Fibroblast of villous mesenchyme (primary cell): ENCODE results near the gene METTL21C. TPM values are rescaled to one million over a fixed set of nuclear protein-coding genes. Genes with fewer than 3 reads are reported as not detected.

Source experiments
- DNase-seq: peaks from one replicate; pipeline ENCODE4 v3.0.0-alpha.2; 2010; ENCODE audit warnings: low read depth
- H3K4me3 ChIP-seq: 2 replicates; pipeline ENCODE4 v1.5.1; 2011; ENCODE audit warnings: low read depth, mild to moderate bottlenecking, low read length
- total RNA-seq: library from RNA; depleted of rRNA; stranded (reverse); fragments of >200 nt; gene quantifications from 2 replicates; pipeline ENCODE4 v1.2.3, GENCODE V29; 2012
- TF ChIP-seq, protein P1 (sequence below): IDR thresholded peaks from 2 replicates; pipeline ENCODE4 v1.5.1; 2012; ENCODE audit warnings: low read depth, mild to moderate bottlenecking, low read length; ENCODE audit not compliant: insufficient read depth

METTL21C gene
- total RNA-seq, 1 donor = not detected

DNA sequence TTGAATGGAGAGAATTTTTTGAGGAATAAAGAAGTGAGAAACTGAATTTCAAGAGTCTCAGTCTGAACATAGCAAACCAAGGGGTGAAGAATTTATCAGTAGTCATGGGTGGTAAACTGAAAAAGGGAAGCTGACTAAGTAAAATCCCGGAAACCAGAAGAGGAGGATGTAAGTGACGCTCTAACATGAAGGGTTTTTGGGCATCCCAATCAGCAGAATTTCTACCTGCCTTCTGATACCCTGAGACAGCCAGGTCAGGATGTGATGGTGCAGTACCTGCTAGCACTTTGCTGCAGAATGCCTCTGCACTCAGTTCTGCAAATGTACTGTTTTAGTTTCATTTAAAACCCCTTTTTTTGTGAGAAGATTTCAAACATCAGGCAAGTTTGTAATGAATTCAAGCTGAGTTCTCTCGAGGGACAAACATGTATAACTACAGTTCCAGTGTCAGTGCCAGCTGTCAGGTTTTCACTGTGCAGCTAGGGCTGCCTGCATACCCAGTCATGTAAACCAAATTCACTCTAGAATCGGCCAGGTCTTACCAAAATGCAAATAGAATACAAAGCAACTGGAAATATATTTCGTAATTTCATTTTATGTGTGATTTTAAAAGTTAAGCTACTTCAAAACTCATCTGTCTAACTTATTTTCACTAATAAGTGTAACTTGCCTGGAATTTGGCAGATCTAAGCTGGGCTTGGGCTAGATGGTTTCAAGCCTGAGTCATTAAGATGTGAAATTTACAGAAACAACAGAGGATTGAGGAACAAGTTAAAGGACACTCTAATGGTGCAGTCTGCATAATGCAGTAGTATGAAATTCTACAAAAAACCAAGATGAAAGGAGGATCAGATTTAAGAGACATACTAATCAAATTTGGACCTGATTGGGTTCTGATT is 13.8 kb downstream of the METTL21C start:
- TF ChIP-seq, protein P1, sequence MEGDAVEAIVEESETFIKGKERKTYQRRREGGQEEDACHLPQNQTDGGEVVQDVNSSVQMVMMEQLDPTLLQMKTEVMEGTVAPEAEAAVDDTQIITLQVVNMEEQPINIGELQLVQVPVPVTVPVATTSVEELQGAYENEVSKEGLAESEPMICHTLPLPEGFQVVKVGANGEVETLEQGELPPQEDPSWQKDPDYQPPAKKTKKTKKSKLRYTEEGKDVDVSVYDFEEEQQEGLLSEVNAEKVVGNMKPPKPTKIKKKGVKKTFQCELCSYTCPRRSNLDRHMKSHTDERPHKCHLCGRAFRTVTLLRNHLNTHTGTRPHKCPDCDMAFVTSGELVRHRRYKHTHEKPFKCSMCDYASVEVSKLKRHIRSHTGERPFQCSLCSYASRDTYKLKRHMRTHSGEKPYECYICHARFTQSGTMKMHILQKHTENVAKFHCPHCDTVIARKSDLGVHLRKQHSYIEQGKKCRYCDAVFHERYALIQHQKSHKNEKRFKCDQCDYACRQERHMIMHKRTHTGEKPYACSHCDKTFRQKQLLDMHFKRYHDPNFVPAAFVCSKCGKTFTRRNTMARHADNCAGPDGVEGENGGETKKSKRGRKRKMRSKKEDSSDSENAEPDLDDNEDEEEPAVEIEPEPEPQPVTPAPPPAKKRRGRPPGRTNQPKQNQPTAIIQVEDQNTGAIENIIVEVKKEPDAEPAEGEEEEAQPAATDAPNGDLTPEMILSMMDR = no peak
- no peak overlapping the region for H3K4me3 ChIP-seq
- no peak for DNase-seq

DNA sequence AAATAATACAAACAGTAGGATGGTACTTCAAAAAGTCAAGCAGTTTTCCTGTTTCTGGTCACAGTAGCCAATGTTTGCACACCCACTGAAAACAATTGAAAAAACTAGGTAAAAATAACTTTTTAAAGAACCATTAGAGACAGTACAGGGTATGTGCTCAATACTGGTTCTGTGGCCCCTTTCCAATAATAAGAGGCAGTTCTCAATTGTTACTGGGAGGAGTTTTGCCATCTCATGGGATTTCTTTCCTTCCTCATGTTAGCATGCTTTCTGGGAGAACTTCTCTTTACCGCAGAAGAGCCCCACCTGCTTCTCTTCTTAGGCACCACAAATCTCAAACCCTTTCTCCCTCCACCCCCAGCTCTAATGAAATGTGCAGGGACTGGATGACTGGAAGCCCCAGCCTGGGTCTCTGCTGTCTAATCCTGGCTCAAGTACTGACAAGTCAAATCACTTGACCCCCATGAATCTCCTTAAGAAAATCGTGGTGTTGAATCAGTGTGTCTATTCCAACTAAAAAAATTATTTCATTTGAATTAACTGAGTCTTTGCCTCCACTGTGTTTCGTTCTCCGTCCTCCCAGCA is 14.6 kb downstream of the METTL21C start:
- TF ChIP-seq, protein P1 = no peak
- no peak for DNase-seq
- no peak overlapping the region for H3K4me3 ChIP-seq

DNA sequence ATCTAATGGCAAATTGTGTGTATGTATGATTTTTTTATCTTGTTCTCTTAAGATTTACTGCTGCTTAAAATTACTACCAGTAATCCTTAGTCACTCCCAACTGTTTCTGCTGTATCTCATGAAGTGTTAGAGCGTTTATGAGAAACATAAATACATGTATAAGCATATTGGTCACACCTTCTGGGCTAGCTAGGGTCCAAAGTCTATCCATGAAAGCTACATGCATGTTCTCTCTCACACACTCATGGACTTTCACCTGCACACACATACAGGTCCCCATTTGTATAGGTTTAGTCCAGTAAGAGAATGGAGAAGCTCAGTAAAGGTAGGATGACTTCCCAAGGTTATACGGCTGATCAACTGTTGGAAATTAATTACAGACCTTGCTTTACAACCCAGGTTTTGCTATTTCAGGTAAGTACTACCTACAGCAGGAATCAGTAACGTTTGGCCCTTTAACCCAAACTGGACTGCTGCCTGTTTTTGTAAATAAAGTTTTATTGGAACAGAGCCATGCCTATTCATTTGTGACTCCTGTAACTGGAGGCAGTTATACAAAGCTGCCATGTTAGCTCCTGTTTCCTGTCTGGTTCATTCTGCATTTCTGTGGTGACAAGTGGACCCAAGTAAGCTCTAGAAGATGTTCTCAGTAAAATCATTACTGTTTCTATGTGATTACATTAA is 15.3 kb downstream of the METTL21C start:
- TF ChIP-seq, protein P1 = no peak
- H3K4me3 ChIP-seq = no peak overlapping the region
- peak; percentile 44 for DNase-seq

DNA sequence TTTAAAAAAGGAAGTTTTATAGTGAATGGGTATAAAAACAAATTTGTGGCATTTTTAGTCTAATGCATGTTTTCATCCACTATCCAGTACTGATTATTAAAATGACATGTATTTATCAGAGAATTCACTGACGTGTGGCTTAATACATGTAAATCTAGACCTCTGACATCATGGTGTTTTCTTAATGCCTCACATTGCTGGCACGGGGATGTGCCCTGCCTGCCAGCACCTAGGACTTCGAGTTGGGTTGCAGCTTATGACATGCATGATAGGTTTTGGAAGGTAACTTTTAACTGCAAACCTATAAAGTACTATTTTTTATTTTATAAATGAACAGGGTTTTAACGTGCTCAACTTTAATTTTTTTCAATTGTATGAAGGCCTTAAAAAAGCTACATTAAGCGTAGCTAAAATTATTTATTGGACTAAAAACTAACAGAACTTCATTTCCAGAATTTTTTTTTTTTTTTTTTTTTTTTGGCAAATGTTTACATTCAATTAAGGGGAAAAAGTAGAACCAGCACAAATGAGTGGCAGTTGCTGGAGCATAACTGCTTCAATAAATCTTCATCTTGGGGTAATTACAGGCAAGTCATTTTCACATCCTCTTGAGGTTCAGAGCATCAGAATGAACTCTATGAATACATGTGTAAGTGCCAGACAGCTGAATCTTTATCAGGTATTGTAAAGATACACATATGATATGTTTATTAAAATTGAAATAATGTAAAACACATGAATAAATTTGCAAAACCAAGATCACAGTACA is 16.3 kb downstream of the METTL21C start:
- TF ChIP-seq, protein P1 = no peak
- H3K4me3 ChIP-seq = no peak overlapping the region
- DNase-seq = no peak

DNA sequence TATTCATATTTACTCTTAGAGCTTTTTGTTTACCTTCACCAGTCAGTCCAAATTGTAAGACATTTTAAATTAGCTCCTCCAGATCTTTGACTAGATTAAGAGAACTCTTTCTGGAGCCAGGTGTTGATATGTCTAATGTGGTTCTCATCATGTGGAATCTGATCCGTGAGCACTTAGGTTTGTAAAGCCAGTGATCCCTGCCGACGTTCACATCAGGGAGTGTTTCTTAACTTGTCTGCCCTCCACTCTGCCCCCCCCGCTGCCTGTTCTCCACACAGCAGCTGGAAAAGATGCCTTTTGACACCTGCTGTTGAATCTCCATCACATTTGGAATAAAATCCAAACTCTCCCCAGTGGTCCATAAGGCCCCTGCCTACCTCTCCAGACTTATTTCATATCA is 17.7 kb downstream of the METTL21C start:
- TF ChIP-seq, protein P1 = no peak
- DNase-seq = no peak
- no peak overlapping the region for H3K4me3 ChIP-seq

DNA sequence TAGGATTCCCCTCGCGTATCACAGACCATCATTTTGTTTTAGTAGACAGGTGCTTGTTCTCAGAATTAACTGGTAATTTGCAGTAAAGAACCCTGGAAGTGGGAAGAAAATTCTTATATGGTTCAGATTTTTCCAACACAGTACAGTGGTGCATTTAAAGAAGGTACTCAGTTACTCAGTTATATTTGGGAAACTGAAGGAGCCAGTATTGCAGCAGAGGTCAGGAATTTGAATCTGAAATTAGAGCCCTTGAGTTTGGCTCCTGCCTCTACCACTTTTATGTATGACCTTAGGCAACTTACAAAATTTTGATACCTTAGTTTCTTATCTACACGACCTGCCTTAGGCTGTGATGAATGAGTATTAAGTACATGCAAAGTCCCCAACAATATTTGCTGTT is 19.7 kb downstream of the METTL21C start:
- TF ChIP-seq, protein P1 = no peak
- no peak overlapping the region for H3K4me3 ChIP-seq
- DNase-seq = no peak
